BLaER1 treated with 17β-estradiol and CSF1 and Interleukin-3, amounts not matched to agents 10 nM and 100 nM (cell line): Measurements from ENCODE around the gene ERI2.
"Not testable (repeated sequence)": the region's sequence is repeated elsewhere in the genome, so short reads cannot be mapped to it uniquely, and the experiment has no call there.

ENCODE experiments used
- H3K27ac ChIP-seq, 11 experiments: shearing (Covaris generic); formaldehyde crosslinking; 2 replicates each; pipeline ENCODE4 v1.8.1; 2022
- H3K27me3 ChIP-seq, 11 experiments: shearing (Covaris generic); formaldehyde crosslinking; 2 replicates each; pipeline ENCODE4 v1.8.1; 2022
- H3K36me3 ChIP-seq, 11 experiments: shearing (Covaris generic); formaldehyde crosslinking; 2 replicates each; pipeline ENCODE4 v1.8.1; 2022
- H3K4me1 ChIP-seq, 10 experiments: shearing (Covaris generic); formaldehyde crosslinking; 2 replicates each; pipeline ENCODE4 v1.8.1; 2022
- H3K4me2 ChIP-seq, 11 experiments: shearing (Covaris generic); formaldehyde crosslinking; 2 replicates each; pipeline ENCODE4 v1.8.1; 2022
- H3K4me3 ChIP-seq, 10 experiments: shearing (Covaris generic); formaldehyde crosslinking; 2 replicates each; pipeline ENCODE4 v1.8.1; 2022
- H3K9ac ChIP-seq, 11 experiments: shearing (Covaris generic); formaldehyde crosslinking; 2 replicates each; pipeline ENCODE4 v1.8.1; 2022
- H3K9me3 ChIP-seq, 11 experiments: shearing (Covaris generic); formaldehyde crosslinking; replicated peaks in 1 of 11; 2 replicates each; pipeline ENCODE4 v1.8.1; 2022
- H4K20me1 ChIP-seq, 11 experiments: shearing (Covaris generic); formaldehyde crosslinking; 2 replicates each; pipeline ENCODE4 v1.8.1; 2022
- Cebpa-rat ChIP-seq, 11 experiments: shearing (Covaris generic); IDR thresholded peaks; 2 replicates each; pipeline ENCODE4 v1.8.1; 2022

The ERI2 gene

GRCh38 chr16:20811889-20812439 is 5.7 kb upstream of the ERI2 start:
- peaks cover 0 to 4% (median 0%) of the 10 kb centered on the region in 10 experiments; a peak in 2 of 20 replicates for H3K4me1 ChIP-seq
- no peak overlapping the region for H3K4me3 ChIP-seq
- no peak overlapping the region for H3K4me2 ChIP-seq
- peaks cover 8 to 14% (median 12%) of the 10 kb centered on the region in 11 experiments; a peak in 21 of 22 replicates for H3K27me3 ChIP-seq
- H4K20me1 ChIP-seq, result no peaks in the 10 kb centered on the region
- peaks cover 0 to 6% (median 4%) of the 10 kb centered on the region in 11 experiments; a peak in 19 of 22 replicates for H3K9me3 ChIP-seq
- TF ChIP-seq Cebpa-rat (IDR thresholded peaks at IDR 0.05), result no peak
- no peak overlapping the region for H3K27ac ChIP-seq
- H3K36me3 ChIP-seq, result no peaks in the 10 kb centered on the region
- no peak overlapping the region for H3K9ac ChIP-seq

GRCh38 chr16:20807862-20808261 is 1.6 kb upstream of the ERI2 start:
- H3K4me1 ChIP-seq, result peaks cover 0 to 16% (median 8%) of the 10 kb centered on the region in 10 experiments; a peak in 8 of 20 replicates
- H3K4me3 ChIP-seq, result no peak overlapping the region
- H3K36me3 ChIP-seq, result no peaks in the 10 kb centered on the region
- TF ChIP-seq Cebpa-rat (IDR thresholded peaks at IDR 0.05), result no peak
- peaks cover 6 to 21% (median 18%) of the 10 kb centered on the region in 11 experiments; a peak in 20 of 22 replicates for H3K9me3 ChIP-seq
- H3K27ac ChIP-seq, result no peak overlapping the region
- H3K9ac ChIP-seq, result no peak overlapping the region
- no peaks in the 10 kb centered on the region for H4K20me1 ChIP-seq
- peaks cover 17 to 36% (median 28%) of the 10 kb centered on the region in 11 experiments for H3K27me3 ChIP-seq
- no peak overlapping the region for H3K4me2 ChIP-seq

- Histone ChIP-seq H3K27ac (peak overlapping the region in 3 of 11 experiments; percentile 9 to 54 (median 40); a peak in 4 of 22 replicates), H3K4me3 (peak overlapping the region in 9 of 10 experiments; percentile 47 to 70 (median 53); a peak in 17 of 20 replicates)
- H4K20me1 ChIP-seq, result not testable (repeated sequence)
Observed at GRCh38 chr16:20805684-20806167, 546 bp downstream of the ERI2 start.

GRCh38 chr16:20803561-20804214 is 2.6 kb downstream of the ERI2 start:
- H3K9ac ChIP-seq, result no peak overlapping the region
- no peak overlapping the region for H3K27ac ChIP-seq
- peaks cover 17 to 36% (median 28%) of the 10 kb centered on the region in 11 experiments for H3K27me3 ChIP-seq
- H4K20me1 ChIP-seq, result no peaks in the 10 kb centered on the region
- H3K36me3 ChIP-seq, result no peaks in the 10 kb centered on the region
- peaks cover 0 to 16% (median 8%) of the 10 kb centered on the region in 10 experiments; a peak in 8 of 20 replicates for H3K4me1 ChIP-seq
- peaks cover 6 to 21% (median 18%) of the 10 kb centered on the region in 11 experiments; a peak in 20 of 22 replicates for H3K9me3 ChIP-seq
- H3K4me3 ChIP-seq, result no peak overlapping the region
- no peak for TF ChIP-seq Cebpa-rat (IDR thresholded peaks at IDR 0.05)
- no peak overlapping the region for H3K4me2 ChIP-seq

More at GRCh38 chr16:20805684-20806167, 546 bp downstream of the ERI2 start:
- Histone ChIP-seq H3K27me3 (peaks cover 17 to 36% (median 28%) of the 10 kb centered on the region in 11 experiments), H3K9me3 (peaks cover 6 to 21% (median 18%) of the 10 kb centered on the region in 11 experiments; a peak in 20 of 22 replicates), H3K9ac (peak overlapping the region in 2 of 11 experiments; percentile 49 to 50; a peak in 1 of 22 replicates), H3K4me2 (peak overlapping the region in 10 of 11 experiments; percentile 41 to 81 (median 68); a peak in 16 of 22 replicates), H3K4me1 (peaks cover 0 to 16% (median 8%) of the 10 kb centered on the region in 10 experiments; a peak in 8 of 20 replicates)
- not testable (repeated sequence) for H3K36me3 ChIP-seq

- H3K9me3 ChIP-seq, result peaks cover 6 to 21% (median 18%) of the 10 kb centered on the region in 11 experiments; a peak in 20 of 22 replicates
- H4K20me1 ChIP-seq, result no peaks in the 10 kb centered on the region
- no peak for TF ChIP-seq Cebpa-rat (IDR thresholded peaks at IDR 0.05)
- H3K36me3 ChIP-seq, result no peaks in the 10 kb centered on the region
- no peak overlapping the region for H3K9ac ChIP-seq
- H3K4me1 ChIP-seq, result peaks cover 0 to 16% (median 8%) of the 10 kb centered on the region in 10 experiments; a peak in 8 of 20 replicates
- H3K4me3 ChIP-seq, result no peak overlapping the region
- peaks cover 17 to 35% (median 27%) of the 10 kb centered on the region in 11 experiments for H3K27me3 ChIP-seq
- no peak overlapping the region for H3K4me2 ChIP-seq
- H3K27ac ChIP-seq, result no peak overlapping the region
Observed at GRCh38 chr16:20803192-20803560, 3.1 kb downstream of the ERI2 start.

- peaks cover 2 to 16% (median 8%) of the 10 kb centered on the region in 11 experiments; a peak in 21 of 22 replicates for H3K27me3 ChIP-seq
- no peak overlapping the region for H3K27ac ChIP-seq
- H3K4me1 ChIP-seq, result peaks cover 0 to 15% (median 2%) of the 10 kb centered on the region in 10 experiments; a peak in 7 of 20 replicates
- no peak overlapping the region for H3K9ac ChIP-seq
- no peaks in the 10 kb centered on the region for H3K36me3 ChIP-seq
- no peak overlapping the region for H3K4me3 ChIP-seq
- H3K9me3 ChIP-seq, result peaks cover 3 to 9% (median 5%) of the 10 kb centered on the region in 11 experiments; a peak in 20 of 22 replicates
- TF ChIP-seq Cebpa-rat (IDR thresholded peaks at IDR 0.05), result no peak
- no peaks in the 10 kb centered on the region for H4K20me1 ChIP-seq
- no peak overlapping the region for H3K4me2 ChIP-seq
Observed at GRCh38 chr16:20801278-20801677, 5.0 kb downstream of the ERI2 start.

- Histone ChIP-seq H3K36me3 (no peaks in the 10 kb centered on the region), H4K20me1 (no peaks in the 10 kb centered on the region)
- no peak for TF ChIP-seq Cebpa-rat (IDR thresholded peaks at IDR 0.05)
Observed at GRCh38 chr16:20799599-20799998, 6.7 kb downstream of the ERI2 start.

GRCh38 chr16:20798364-20798763 is 7.9 kb downstream of the ERI2 start:
- H3K4me3 ChIP-seq, result no peak overlapping the region
- H3K4me2 ChIP-seq, result no peak overlapping the region
- no peaks in the 10 kb centered on the region for H3K9me3 ChIP-seq
- no peak overlapping the region for H3K27ac ChIP-seq
- H4K20me1 ChIP-seq, result no peaks in the 10 kb centered on the region
- H3K36me3 ChIP-seq, result no peaks in the 10 kb centered on the region
- no peaks in the 10 kb centered on the region for H3K4me1 ChIP-seq
- H3K27me3 ChIP-seq, result no peaks in the 10 kb centered on the region
- H3K9ac ChIP-seq, result no peak overlapping the region
- TF ChIP-seq Cebpa-rat (IDR thresholded peaks at IDR 0.05), result no peak

More at GRCh38 chr16:20799599-20799998, 6.7 kb downstream of the ERI2 start:
- no peak overlapping the region for H3K4me3 ChIP-seq
- no peaks in the 10 kb centered on the region for H3K9me3 ChIP-seq
- H3K9ac ChIP-seq, result no peak overlapping the region
- no peak overlapping the region for H3K4me2 ChIP-seq
- peaks cover 0 to under 1% (median 0%) of the 10 kb centered on the region in 10 experiments; a peak in 1 of 20 replicates for H3K4me1 ChIP-seq
- no peaks in the 10 kb centered on the region for H3K27me3 ChIP-seq
- no peak overlapping the region for H3K27ac ChIP-seq

- H3K27me3 ChIP-seq, result no peaks in the 10 kb centered on the region
- H3K4me3 ChIP-seq, result no peak overlapping the region
- H3K27ac ChIP-seq, result no peak overlapping the region
- TF ChIP-seq Cebpa-rat (IDR thresholded peaks at IDR 0.05), result no peak
- no peaks in the 10 kb centered on the region for H3K36me3 ChIP-seq
- no peaks in the 10 kb centered on the region for H4K20me1 ChIP-seq
- no peaks in the 10 kb centered on the region for H3K4me1 ChIP-seq
- no peak overlapping the region for H3K9ac ChIP-seq
- no peak overlapping the region for H3K4me2 ChIP-seq
- H3K9me3 ChIP-seq, result no peaks in the 10 kb centered on the region
Observed at GRCh38 chr16:20791923-20792612, 14.2 kb downstream of the ERI2 start.
